ENCODE data around the gene PIK3R5. TPM values are rescaled to one million over a fixed set of nuclear protein-coding genes. Genes with fewer than 3 reads are reported as not detected.

Gene PIK3R5
- total and polyA plus RNA-seq, 3 donors from 2014 or later = 6.1 to 14.0 (median 7.4) TPM

GRCh38 chr17:8925141-8925540 is 40.4 kb downstream of the PIK3R5 start:
- DNase-seq = no peak
- intact Hi-C loops (cut with DNase I; ENCODE audit: low total_unique reads) = no loop called here
- H3K27me3 ChIP-seq = no peaks in the 10 kb centered on the region
- no peaks in the 10 kb centered on the region for H3K9me3 ChIP-seq
- no peaks in the 10 kb centered on the region for H3K4me1 ChIP-seq
- no peak overlapping the region for H3K27ac ChIP-seq
- H3K36me3 ChIP-seq (ENCODE audit: low read depth, missing control alignments) = no peaks in the 10 kb centered on the region
- TF ChIP-seq, protein P1, sequence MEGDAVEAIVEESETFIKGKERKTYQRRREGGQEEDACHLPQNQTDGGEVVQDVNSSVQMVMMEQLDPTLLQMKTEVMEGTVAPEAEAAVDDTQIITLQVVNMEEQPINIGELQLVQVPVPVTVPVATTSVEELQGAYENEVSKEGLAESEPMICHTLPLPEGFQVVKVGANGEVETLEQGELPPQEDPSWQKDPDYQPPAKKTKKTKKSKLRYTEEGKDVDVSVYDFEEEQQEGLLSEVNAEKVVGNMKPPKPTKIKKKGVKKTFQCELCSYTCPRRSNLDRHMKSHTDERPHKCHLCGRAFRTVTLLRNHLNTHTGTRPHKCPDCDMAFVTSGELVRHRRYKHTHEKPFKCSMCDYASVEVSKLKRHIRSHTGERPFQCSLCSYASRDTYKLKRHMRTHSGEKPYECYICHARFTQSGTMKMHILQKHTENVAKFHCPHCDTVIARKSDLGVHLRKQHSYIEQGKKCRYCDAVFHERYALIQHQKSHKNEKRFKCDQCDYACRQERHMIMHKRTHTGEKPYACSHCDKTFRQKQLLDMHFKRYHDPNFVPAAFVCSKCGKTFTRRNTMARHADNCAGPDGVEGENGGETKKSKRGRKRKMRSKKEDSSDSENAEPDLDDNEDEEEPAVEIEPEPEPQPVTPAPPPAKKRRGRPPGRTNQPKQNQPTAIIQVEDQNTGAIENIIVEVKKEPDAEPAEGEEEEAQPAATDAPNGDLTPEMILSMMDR (IDR thresholded peaks at IDR 0.05) = no peak
- no peak overlapping the region for H3K4me3 ChIP-seq

DNA sequence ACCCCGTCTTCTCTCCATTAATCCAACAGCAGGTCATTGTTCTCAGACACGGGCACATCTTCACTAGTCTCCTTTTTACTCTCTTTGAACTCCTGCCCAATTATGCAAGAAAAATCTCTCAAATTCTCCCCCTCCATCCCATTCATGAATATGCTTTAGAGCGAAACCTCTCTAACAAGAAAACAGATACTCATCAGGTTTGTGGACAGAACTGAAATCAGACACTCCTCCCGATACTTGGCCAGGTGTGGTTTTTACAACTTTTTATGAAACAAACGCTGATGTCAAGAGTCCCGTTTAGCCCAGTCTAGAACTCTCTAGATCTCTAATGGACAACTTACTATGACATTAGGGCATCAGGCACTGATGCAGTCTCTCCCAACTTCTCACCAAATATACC is 40.9 kb downstream of the PIK3R5 start:
- no peak for DNase-seq
- Histone ChIP-seq H3K4me3 (no peak overlapping the region), H3K27me3 (no peaks in the 10 kb centered on the region), H3K27ac (no peak overlapping the region), H3K4me1 (no peaks in the 10 kb centered on the region), H3K9me3 (no peaks in the 10 kb centered on the region), H3K36me3 (ENCODE audit: low read depth, missing control alignments) (no peaks in the 10 kb centered on the region)
- TF ChIP-seq POLR2A (IDR thresholded peaks at IDR 0.05) = no peak
- TF ChIP-seq, protein P1 (IDR thresholded peaks at IDR 0.05) = no peak
- WGBS, 2 donors = 76 to 82% methylated on average over 6 of the region's 6 CpGs
- intact Hi-C loops (cut with DNase I; ENCODE audit: low total_unique reads) = no loop called here

DNA sequence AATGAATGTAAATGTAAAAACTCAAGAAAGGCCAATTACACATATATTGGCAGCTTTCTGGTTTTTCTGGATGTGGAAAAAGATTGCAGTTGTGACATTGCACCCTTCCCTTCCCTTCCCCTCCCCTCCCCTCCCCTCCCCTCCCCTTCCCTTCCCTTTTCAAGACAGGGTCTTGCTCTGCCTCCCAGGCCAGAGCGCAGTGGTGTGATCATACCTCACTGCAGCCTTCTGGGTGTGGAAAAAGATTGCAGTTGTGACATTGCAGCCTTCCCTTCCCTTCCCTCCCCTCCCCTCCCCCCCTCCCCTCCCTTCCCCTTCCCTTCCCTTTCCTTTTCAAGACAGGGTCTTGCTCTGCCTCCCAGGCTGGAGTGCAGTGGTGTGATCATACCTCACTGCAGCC is 41.7 kb downstream of the PIK3R5 start:
- Histone ChIP-seq H3K4me1 (no peaks in the 10 kb centered on the region), H3K36me3 (ENCODE audit: low read depth, missing control alignments) (no peaks in the 10 kb centered on the region), H3K9me3 (no peaks in the 10 kb centered on the region), H3K27ac (no peak overlapping the region), H3K27me3 (no peaks in the 10 kb centered on the region), H3K4me3 (no peak overlapping the region)
- WGBS, 2 donors = 78 to 83% methylated on average over 1 of the region's 1 CpG
- TF ChIP-seq, protein P1 (IDR thresholded peaks at IDR 0.05) = no peak
- no peak for TF ChIP-seq POLR2A (IDR thresholded peaks at IDR 0.05)
- no peak for DNase-seq
- intact Hi-C loops (cut with DNase I; ENCODE audit: low total_unique reads) = no loop called here

DNA sequence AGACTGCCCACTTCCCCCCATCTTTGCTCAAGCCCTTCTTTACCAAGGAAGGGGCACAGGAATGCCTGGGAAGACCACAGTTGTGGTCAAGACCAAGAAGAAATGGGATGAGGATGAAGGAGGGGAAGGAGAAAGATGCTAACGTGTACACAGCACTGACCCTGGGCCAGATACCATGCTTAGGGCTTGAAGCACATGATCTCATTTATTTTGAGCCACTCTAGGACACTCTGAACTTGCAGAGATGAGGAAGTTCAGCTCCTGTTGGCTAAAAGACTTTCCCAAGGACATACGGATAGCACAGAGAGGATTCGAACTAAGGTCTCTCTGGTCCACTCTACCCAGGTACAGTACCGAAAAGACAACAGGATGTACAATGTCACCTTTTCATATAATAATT is 42.6 kb downstream of the PIK3R5 start:
- no peaks in the 10 kb centered on the region for H3K36me3 ChIP-seq (ENCODE audit: low read depth, missing control alignments)
- intact Hi-C loops (cut with DNase I; ENCODE audit: low total_unique reads) = no loop called here
- TF ChIP-seq, protein P1 (IDR thresholded peaks at IDR 0.05) = no peak
- TF ChIP-seq POLR2A (IDR thresholded peaks at IDR 0.05) = no peak
- 84 to 87% methylated on average over 4 of the region's 4 CpGs for WGBS, 2 donors
- no peaks in the 10 kb centered on the region for H3K9me3 ChIP-seq
- no peak overlapping the region for H3K4me3 ChIP-seq
- H3K27ac ChIP-seq = no peak overlapping the region
- no peaks in the 10 kb centered on the region for H3K4me1 ChIP-seq
- H3K27me3 ChIP-seq = no peaks in the 10 kb centered on the region
- DNase-seq = no peak

DNA sequence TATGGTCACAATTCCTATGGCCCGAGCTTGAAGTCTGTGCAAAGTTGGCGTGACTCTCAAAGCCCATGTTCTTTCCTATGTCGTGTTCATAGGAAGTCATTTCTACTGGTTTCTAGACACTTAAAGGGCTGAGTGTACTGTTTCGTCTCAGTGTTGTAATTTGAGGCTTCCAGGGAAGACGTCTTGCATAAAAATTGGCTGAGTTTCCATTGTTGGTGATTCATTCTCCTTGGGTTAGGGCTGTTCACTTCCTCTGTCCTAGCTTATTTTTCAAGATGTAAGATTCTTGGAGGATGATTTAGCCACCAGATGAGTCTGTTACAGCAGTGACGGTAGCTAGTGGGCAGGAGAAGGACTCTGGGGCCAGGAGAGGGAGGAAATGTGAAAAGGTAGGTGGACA is 43.1 kb downstream of the PIK3R5 start:
- Histone ChIP-seq H3K27me3 (no peaks in the 10 kb centered on the region), H3K4me3 (no peak overlapping the region), H3K36me3 (ENCODE audit: low read depth, missing control alignments) (no peaks in the 10 kb centered on the region), H3K27ac (no peak overlapping the region), H3K4me1 (no peaks in the 10 kb centered on the region), H3K9me3 (no peaks in the 10 kb centered on the region)
- no peak for TF ChIP-seq POLR2A (IDR thresholded peaks at IDR 0.05)
- TF ChIP-seq, protein P1 (IDR thresholded peaks at IDR 0.05) = no peak
- intact Hi-C loops (cut with DNase I; ENCODE audit: low total_unique reads) = no loop called here
- WGBS, 2 donors = 52 to 69% methylated on average over 6 of the region's 6 CpGs
- no peak for DNase-seq
